Measurements from ENCODE around the gene ZNF613.
"Not testable (repeated sequence)": the region's sequence is repeated elsewhere in the genome, so short reads cannot be mapped to it uniquely, and the experiment has no call there.

ZNF613 gene

GRCh38 chr19:51926784-51927741 is at the start of gene ZNF613:
TSS of gene ZNF613 (plus strand) at chr19:51927472. CDS start at chr19:51936221, 8,749 bp downstream.
- DNase-seq (ENCODE audit: low spot score): peak; percentile 80
- peak within 1 kb of the TSS; percentile 98 for H3K4me3 Mint-ChIP-seq
- H3K4me1 Mint-ChIP-seq (ENCODE audit: low read depth): peaks cover 13% of the 10 kb centered on the region
- no peaks in the 10 kb centered on the region for H3K27me3 Mint-ChIP-seq (ENCODE audit: low read depth)
- H3K9me3 Mint-ChIP-seq: peaks cover 82% of the 10 kb centered on the region
- peak within 1 kb of the TSS; percentile 94 for H3K27ac Mint-ChIP-seq
- peaks cover 43% of the 10 kb centered on the region for H3K36me3 Mint-ChIP-seq (ENCODE audit: low read depth)

GRCh38 chr19:51882518-51882917 is 44.8 kb upstream of the ZNF613 start:
- Mint-ChIP-seq H3K27me3 (ENCODE audit: low read depth) (no peaks in the 10 kb centered on the region), H3K27ac (no peak overlapping the region), H3K9me3 (peaks cover 71% of the 10 kb centered on the region), H3K36me3 (ENCODE audit: low read depth) (peaks cover 63% of the 10 kb centered on the region), H3K4me1 (ENCODE audit: low read depth) (no peaks in the 10 kb centered on the region), H3K4me3 (no peak overlapping the region)
- no peak for DNase-seq (ENCODE audit: low spot score)

GRCh38 chr19:51884713-51885112 is 42.6 kb upstream of the ZNF613 start:
- H3K27ac Mint-ChIP-seq: no peak overlapping the region
- peaks cover 79% of the 10 kb centered on the region for H3K9me3 Mint-ChIP-seq
- DNase-seq (ENCODE audit: low spot score): no peak
- H3K4me3 Mint-ChIP-seq: no peak overlapping the region
- no peaks in the 10 kb centered on the region for H3K4me1 Mint-ChIP-seq (ENCODE audit: low read depth)
- no peaks in the 10 kb centered on the region for H3K27me3 Mint-ChIP-seq (ENCODE audit: low read depth)
- H3K36me3 Mint-ChIP-seq (ENCODE audit: low read depth): peaks cover 65% of the 10 kb centered on the region

- H3K27ac Mint-ChIP-seq: no peak within 1 kb of the TSS
- H3K4me3 Mint-ChIP-seq: peak within 1 kb of the TSS; percentile 45
- peaks cover 71% of the 10 kb centered on the region for H3K36me3 Mint-ChIP-seq (ENCODE audit: low read depth)
- no peaks in the 10 kb centered on the region for H3K27me3 Mint-ChIP-seq (ENCODE audit: low read depth)
- H3K4me1 Mint-ChIP-seq (ENCODE audit: low read depth): no peaks in the 10 kb centered on the region
- H3K9me3 Mint-ChIP-seq: peaks cover 84% of the 10 kb centered on the region
- no peak for DNase-seq (ENCODE audit: low spot score)
Measured at GRCh38 chr19:51887522-51888498, 39.5 kb upstream of the ZNF613 start, which contains the start of gene ZNF577. TSS of gene ZNF577 (minus strand) at chr19:51887951. CDS start at chr19:51880382, 7,569 bp downstream.

- Mint-ChIP-seq H3K4me3 (no peak overlapping the region), H3K36me3 (ENCODE audit: low read depth) (peaks cover 84% of the 10 kb centered on the region), H3K4me1 (ENCODE audit: low read depth) (no peaks in the 10 kb centered on the region), H3K27ac (no peak overlapping the region), H3K9me3 (peaks cover 87% of the 10 kb centered on the region), H3K27me3 (ENCODE audit: low read depth) (no peaks in the 10 kb centered on the region)
- no peak for DNase-seq (ENCODE audit: low spot score)
Measured at GRCh38 chr19:51889934-51890333, 37.3 kb upstream of the ZNF613 start.

- H3K4me3 Mint-ChIP-seq: no peak overlapping the region
- H3K36me3 Mint-ChIP-seq (ENCODE audit: low read depth): peaks cover 90% of the 10 kb centered on the region
- no peak overlapping the region for H3K27ac Mint-ChIP-seq
- H3K27me3 Mint-ChIP-seq (ENCODE audit: low read depth): no peaks in the 10 kb centered on the region
- DNase-seq (ENCODE audit: low spot score): no peak
- H3K9me3 Mint-ChIP-seq: peaks cover 89% of the 10 kb centered on the region
- H3K4me1 Mint-ChIP-seq (ENCODE audit: low read depth): no peaks in the 10 kb centered on the region
Measured at GRCh38 chr19:51891193-51891747, 36.0 kb upstream of the ZNF613 start.

GRCh38 chr19:51901860-51902259 is 25.4 kb upstream of the ZNF613 start:
- DNase-seq (ENCODE audit: low spot score): no peak
- H3K36me3 Mint-ChIP-seq (ENCODE audit: low read depth): peaks cover 75% of the 10 kb centered on the region
- no peak overlapping the region for H3K27ac Mint-ChIP-seq
- H3K27me3 Mint-ChIP-seq (ENCODE audit: low read depth): no peaks in the 10 kb centered on the region
- H3K4me1 Mint-ChIP-seq (ENCODE audit: low read depth): peaks cover 10% of the 10 kb centered on the region
- H3K4me3 Mint-ChIP-seq: no peak overlapping the region
- peaks cover 72% of the 10 kb centered on the region for H3K9me3 Mint-ChIP-seq

GRCh38 chr19:51903192-51903591 is 24.1 kb upstream of the ZNF613 start:
- no peak overlapping the region for H3K27ac Mint-ChIP-seq

GRCh38 chr19:51904331-51905165 is 22.7 kb upstream of the ZNF613 start, which contains the start of gene ZNF649:
TSS of gene ZNF649 (minus strand) at chr19:51905017. CDS start at chr19:51900107, 4,910 bp downstream.
- peak; percentile 78 for DNase-seq (ENCODE audit: low spot score)
- H3K4me3 Mint-ChIP-seq: peak within 1 kb of the TSS; percentile 96
- H3K9me3 Mint-ChIP-seq: peaks cover 80% of the 10 kb centered on the region
- H3K36me3 Mint-ChIP-seq (ENCODE audit: low read depth): peaks cover 50% of the 10 kb centered on the region
- H3K27me3 Mint-ChIP-seq (ENCODE audit: low read depth): no peaks in the 10 kb centered on the region
- H3K4me1 Mint-ChIP-seq (ENCODE audit: low read depth): peaks cover 10% of the 10 kb centered on the region
- H3K27ac Mint-ChIP-seq: peak within 1 kb of the TSS; percentile 97

More at GRCh38 chr19:51903192-51903591, 24.1 kb upstream of the ZNF613 start:
- H3K36me3 Mint-ChIP-seq (ENCODE audit: low read depth): peaks cover 63% of the 10 kb centered on the region
- DNase-seq (ENCODE audit: low spot score): no peak
- peak overlapping the region; percentile 96 for H3K4me3 Mint-ChIP-seq
- no peaks in the 10 kb centered on the region for H3K27me3 Mint-ChIP-seq (ENCODE audit: low read depth)
- H3K9me3 Mint-ChIP-seq: peaks cover 72% of the 10 kb centered on the region
- H3K4me1 Mint-ChIP-seq (ENCODE audit: low read depth): peaks cover 10% of the 10 kb centered on the region

- peaks cover 78% of the 10 kb centered on the region for H3K9me3 Mint-ChIP-seq
- peaks cover 44% of the 10 kb centered on the region for H3K36me3 Mint-ChIP-seq (ENCODE audit: low read depth)
- DNase-seq (ENCODE audit: low spot score): no peak
- peaks cover 10% of the 10 kb centered on the region for H3K4me1 Mint-ChIP-seq (ENCODE audit: low read depth)
- H3K4me3 Mint-ChIP-seq: peak overlapping the region; percentile 96
- H3K27ac Mint-ChIP-seq: peak overlapping the region; percentile 97
- no peaks in the 10 kb centered on the region for H3K27me3 Mint-ChIP-seq (ENCODE audit: low read depth)
Measured at GRCh38 chr19:51905206-51905605, 22.1 kb upstream of the ZNF613 start.

- DNase-seq (ENCODE audit: low spot score); H3K27ac Mint-ChIP-seq; H3K4me3 Mint-ChIP-seq; H3K27me3 Mint-ChIP-seq (ENCODE audit: low read depth): not testable (repeated sequence)
- H3K4me1 Mint-ChIP-seq (ENCODE audit: low read depth): peaks cover 10% of the 10 kb centered on the region
- peaks cover 74% of the 10 kb centered on the region for H3K9me3 Mint-ChIP-seq
- H3K36me3 Mint-ChIP-seq (ENCODE audit: low read depth): peaks cover 40% of the 10 kb centered on the region
Measured at GRCh38 chr19:51905639-51906038, 21.6 kb upstream of the ZNF613 start.

- H3K27me3 Mint-ChIP-seq (ENCODE audit: low read depth); H3K4me3 Mint-ChIP-seq; DNase-seq (ENCODE audit: low spot score); H3K27ac Mint-ChIP-seq: not testable (repeated sequence)
- Mint-ChIP-seq H3K9me3 (peaks cover 72% of the 10 kb centered on the region), H3K4me1 (ENCODE audit: low read depth) (peaks cover 10% of the 10 kb centered on the region), H3K36me3 (ENCODE audit: low read depth) (peaks cover 35% of the 10 kb centered on the region)
Measured at GRCh38 chr19:51906108-51906507, 21.2 kb upstream of the ZNF613 start.
